BE2C (cell line): ENCODE measurements around the gene ALDH3B2.
"Not testable (repeated sequence)": the region's sequence is repeated elsewhere in the genome, so short reads cannot be mapped to it uniquely, and the experiment has no call there.

Experiments
- DNase-seq: peaks from one replicate; pipeline ENCODE4 v3.0.0-alpha.2; 2020
- H3K27me3 ChIP-seq: fragments of 250-450 bp; sonication (Bioruptor Pico); 2 replicates; pipeline ENCODE4 v1.5.1; 2020; ENCODE audit warnings: mild to moderate bottlenecking
- H3K36me3 ChIP-seq: fragments of 250-450 bp; sonication (Bioruptor Pico); 2 replicates; pipeline ENCODE4 v1.5.1; 2020; ENCODE audit warnings: mild to moderate bottlenecking
- H3K4me1 ChIP-seq: fragments of 250-450 bp; sonication (Bioruptor Pico); 2 replicates; pipeline ENCODE4 v1.5.1; 2020
- H3K4me3 ChIP-seq: 2 replicates; pipeline ENCODE4 v1.5.1; 2011; ENCODE audit warnings: low read depth, low read length
- H3K9me3 ChIP-seq: fragments of 250-450 bp; sonication (Bioruptor Pico); 2 replicates; pipeline ENCODE4 v1.5.1; 2020
- CTCF ChIP-seq: IDR thresholded peaks from 2 replicates; pipeline ENCODE4 v1.5.1; 2012; ENCODE audit warnings: mild to moderate bottlenecking, low read depth, low read length

Gene ALDH3B2

GRCh38 chr11:67687986-67688385 lies 13.6 kb upstream of the ALDH3B2 start:
- H3K27me3 ChIP-seq: peaks cover 51% of the 10 kb centered on the region
- DNase-seq: no peak
- no peak for TF ChIP-seq CTCF

GRCh38 chr11:67685641-67686332 lies 11.4 kb upstream of the ALDH3B2 start:
- not testable (repeated sequence) for DNase-seq, H3K9me3 ChIP-seq, H3K4me1 ChIP-seq, H3K36me3 ChIP-seq, H3K4me3 ChIP-seq
- H3K27me3 ChIP-seq: peaks cover 32% of the 10 kb centered on the region

More at GRCh38 chr11:67687986-67688385, 13.6 kb upstream of the ALDH3B2 start:
- no peak overlapping the region for H3K4me3 ChIP-seq
- H3K4me1 ChIP-seq: no peaks in the 10 kb centered on the region
- H3K9me3 ChIP-seq: no peaks in the 10 kb centered on the region
- no peaks in the 10 kb centered on the region for H3K36me3 ChIP-seq

GRCh38 chr11:67682126-67683034 lies 8.0 kb upstream of the ALDH3B2 start:
- not testable (repeated sequence) for H3K4me1 ChIP-seq, H3K9me3 ChIP-seq, DNase-seq, H3K27me3 ChIP-seq, H3K36me3 ChIP-seq, H3K4me3 ChIP-seq

- no peak for TF ChIP-seq CTCF
Measured at GRCh38 chr11:67680696-67681470, 6.5 kb upstream of the ALDH3B2 start.

GRCh38 chr11:67675058-67675747 lies 780 bp upstream of the ALDH3B2 start:
- H3K9me3 ChIP-seq: no peaks in the 10 kb centered on the region; the same call in 1 of the 2 replicates
- no peaks in the 10 kb centered on the region for H3K4me1 ChIP-seq
- peaks cover 45% of the 10 kb centered on the region for H3K27me3 ChIP-seq
- no peak for TF ChIP-seq CTCF
- H3K4me3 ChIP-seq: no peak overlapping the region
- no peak for DNase-seq
- no peaks in the 10 kb centered on the region for H3K36me3 ChIP-seq

More at GRCh38 chr11:67680696-67681470, 6.5 kb upstream of the ALDH3B2 start:
- Histone ChIP-seq H3K36me3 (no peaks in the 10 kb centered on the region), H3K27me3 (peaks cover 23% of the 10 kb centered on the region), H3K4me3 (no peak overlapping the region), H3K9me3 (no peaks in the 10 kb centered on the region; the same call in 1 of the 2 replicates), H3K4me1 (peaks cover 3% of the 10 kb centered on the region)
- no peak for DNase-seq

GRCh38 chr11:67673902-67674301 lies 521 bp downstream of the ALDH3B2 start:
- H3K9me3 ChIP-seq: no peaks in the 10 kb centered on the region; the same call in 1 of the 2 replicates
- no peak for TF ChIP-seq CTCF
- no peak overlapping the region for H3K4me3 ChIP-seq
- DNase-seq: no peak
- H3K4me1 ChIP-seq: no peaks in the 10 kb centered on the region
- H3K36me3 ChIP-seq: no peaks in the 10 kb centered on the region
- peaks cover 45% of the 10 kb centered on the region for H3K27me3 ChIP-seq
